GM18907 (cell line): ENCODE measurements around the gene JHY.

Experiments
- ATAC-seq: cut with Tn5 transposase; IDR thresholded peaks from one replicate; pipeline ENCODE4 v1.9.1; 2021; ENCODE audit warnings: mild to moderate bottlenecking, moderate library complexity; ENCODE audit not compliant: unreplicated experiment

Gene JHY

GRCh38 chr11:122938557-122938956, 56.0 kb downstream of the JHY start:
- ATAC-seq = no peak

- no peak for ATAC-seq
Observed at GRCh38 chr11:122951211-122951610, 68.7 kb downstream of the JHY start.

DNA sequence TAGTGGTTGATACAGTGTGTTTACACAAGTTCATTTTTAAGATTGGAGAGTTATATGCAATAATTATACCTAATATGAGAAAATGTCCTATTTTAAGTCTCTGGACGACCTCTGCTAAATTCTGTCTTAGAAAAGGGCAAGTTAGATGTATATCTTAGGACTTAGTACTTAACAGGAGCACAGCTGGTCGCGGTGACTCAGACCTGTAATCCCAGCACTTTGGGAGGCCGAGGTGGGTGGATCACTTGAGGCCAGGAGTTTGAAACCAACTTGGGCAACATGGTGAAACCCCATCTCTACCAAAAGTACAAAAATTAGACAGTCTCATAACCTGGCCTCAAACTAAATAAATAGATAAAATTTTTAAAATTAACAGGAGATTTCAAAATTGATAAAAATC, 71.9 kb downstream of the JHY start:
- ATAC-seq = no peak

DNA sequence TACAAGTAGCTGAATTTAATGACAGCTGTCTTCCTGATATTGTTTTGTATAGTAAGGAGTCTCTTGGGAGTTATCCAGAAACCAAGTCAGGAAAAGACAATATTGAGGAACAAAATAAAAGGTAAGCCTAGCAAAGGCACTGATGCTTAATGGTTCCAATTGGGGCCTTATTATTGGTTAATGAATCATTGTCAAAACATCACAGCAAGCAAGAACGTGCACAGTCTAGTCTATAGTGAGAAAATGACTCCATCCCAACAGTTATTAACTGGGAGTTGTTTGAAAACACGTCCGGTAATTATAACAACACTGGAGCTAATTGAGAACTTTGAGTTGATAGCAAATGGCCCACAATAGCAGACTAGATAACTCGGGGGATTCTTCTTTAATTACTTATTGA, 81.4 kb downstream of the JHY start:
- ATAC-seq = no peak

DNA sequence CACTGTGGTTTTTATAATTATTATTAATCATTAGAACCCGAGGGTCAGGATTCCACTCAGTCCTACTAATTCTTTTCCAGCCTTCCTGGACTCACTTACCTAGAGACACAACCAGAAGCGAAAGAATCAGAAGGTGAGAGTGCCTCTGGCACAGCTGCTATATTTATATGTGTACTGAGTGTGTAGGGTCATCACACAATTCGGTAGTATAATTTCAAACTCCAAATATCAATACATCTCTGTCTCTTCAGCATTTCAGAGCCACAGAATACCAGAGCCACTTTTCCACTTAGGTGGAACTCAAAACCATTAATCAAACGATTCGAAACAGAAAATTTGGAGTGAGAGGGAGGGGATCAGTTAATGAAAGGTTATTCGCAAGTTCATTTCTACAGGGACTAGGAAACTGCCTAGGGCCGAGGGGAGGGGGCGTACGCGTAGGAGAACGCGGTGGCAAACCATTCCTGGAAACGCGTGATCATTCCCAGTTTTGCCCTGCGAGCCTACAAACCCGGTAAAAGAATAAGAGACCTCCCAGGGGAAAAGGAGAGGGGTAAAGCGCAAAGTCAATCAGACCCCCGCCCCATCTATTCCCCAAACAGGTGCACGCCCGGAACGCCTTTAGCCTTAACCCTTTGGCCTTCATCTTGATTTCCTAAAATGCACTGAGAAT, 93.6 kb downstream of the JHY start:
- ATAC-seq = no peak

GRCh38 chr11:122976734-122977469, 94.3 kb downstream of the JHY start:
- ATAC-seq = no peak

DNA sequence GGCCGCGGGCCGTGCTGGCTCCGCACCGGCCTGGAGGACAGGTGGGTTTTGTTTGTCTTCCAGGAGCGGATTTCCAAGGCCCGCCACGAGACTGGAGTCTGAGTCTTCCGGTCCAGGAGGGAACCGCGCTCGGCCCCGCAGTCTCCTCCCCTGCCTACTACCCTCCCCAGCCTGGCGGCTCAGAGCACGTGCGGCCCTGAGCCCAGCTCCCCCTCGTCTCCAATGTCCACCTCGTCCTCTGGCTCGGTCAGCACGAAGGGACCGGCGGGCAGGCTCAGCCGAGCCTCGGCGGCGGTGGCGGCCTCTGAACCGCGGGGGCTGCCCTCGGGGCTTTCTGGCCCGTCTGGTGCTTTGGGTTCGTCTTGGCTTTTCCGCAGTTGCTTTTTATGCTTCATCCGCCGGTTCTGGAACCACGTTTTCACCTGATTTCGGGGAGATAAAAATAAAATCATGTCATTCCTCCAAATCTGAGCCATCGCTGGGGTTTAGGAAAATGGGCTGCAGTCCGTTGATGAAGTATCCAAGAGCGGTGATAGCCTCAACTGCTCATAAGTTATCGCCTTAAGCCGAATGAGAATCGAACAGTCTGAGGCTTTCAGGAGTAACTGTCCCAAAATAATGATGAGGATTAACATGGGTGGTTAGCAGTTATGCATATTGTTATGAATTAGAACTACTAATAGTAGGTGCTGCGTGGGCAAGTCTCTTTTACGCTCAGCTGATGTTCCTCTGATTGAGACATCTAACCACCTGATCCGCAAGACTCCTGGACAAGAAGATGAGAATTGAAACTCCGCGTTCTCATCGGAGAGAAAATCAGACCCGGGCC, 95.1 kb downstream of the JHY start:
- no peak for ATAC-seq

GRCh38 chr11:122978299-122978620, 95.7 kb downstream of the JHY start:
- no peak for ATAC-seq

GRCh38 chr11:122979103-122979814, 96.7 kb downstream of the JHY start:
- ATAC-seq = no peak

- no peak for ATAC-seq
Observed at GRCh38 chr11:122979815-122980595, 97.4 kb downstream of the JHY start.

- ATAC-seq = no peak
Observed at GRCh38 chr11:122981388-122982264, 99.1 kb downstream of the JHY start, which contains the start of gene BSX. Gene BSX, minus strand, starts transcription at chr11:122981834. Its CDS starts 163 bp downstream, at chr11:122981671.

GRCh38 chr11:122983438-122984185, 101.1 kb downstream of the JHY start:
- no peak for ATAC-seq

GRCh38 chr11:122984186-122985011, 101.8 kb downstream of the JHY start:
- ATAC-seq = no peak

DNA sequence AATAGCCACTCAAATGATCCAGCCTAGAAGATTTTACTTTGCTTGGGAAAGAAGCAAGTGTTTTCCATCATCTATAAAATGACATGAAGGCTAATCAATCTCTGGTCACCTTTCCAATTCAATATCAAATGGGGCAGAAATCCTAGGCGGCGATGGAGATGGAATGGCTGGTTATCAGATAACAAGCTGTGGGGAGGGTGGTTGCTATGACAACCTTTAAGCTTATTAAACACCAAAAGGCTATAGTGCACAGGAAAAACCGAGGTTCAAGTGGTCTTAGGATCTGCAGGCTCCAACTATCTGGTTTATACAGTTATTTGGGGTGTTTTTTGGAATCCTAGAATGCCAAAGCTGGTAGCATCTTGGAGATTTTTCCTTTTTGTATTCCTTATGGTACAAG, 113.0 kb downstream of the JHY start:
- ATAC-seq = no peak

DNA sequence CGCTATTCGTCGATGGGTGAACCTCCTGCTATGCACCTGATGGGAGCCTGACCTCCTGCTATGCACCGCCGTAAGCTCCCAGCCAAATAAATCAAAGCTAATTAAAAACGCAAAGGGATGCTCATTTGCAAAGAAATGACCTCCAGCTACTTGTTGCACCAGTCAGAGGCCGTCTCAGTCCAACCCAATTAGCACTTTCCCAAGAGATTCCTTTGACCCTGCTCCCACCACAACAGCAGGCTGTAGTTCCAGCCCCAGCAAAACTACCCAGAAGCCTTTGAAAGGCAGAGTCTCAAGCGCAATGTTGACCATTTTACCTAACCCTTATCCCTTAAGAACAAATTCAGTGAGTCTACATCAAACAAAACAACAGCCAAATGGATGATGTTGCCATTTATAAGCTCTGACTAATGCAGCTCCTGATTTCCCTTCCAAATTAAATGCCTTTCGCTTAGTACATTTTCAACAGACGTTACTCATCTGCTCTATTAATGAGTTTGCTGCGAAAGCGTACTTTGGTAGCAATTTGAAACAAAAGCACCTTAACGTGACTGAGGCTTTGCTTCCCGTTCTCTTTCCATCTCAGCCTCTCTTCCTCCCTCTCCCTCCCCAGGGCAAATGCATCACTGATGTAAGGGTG, 116.3 kb downstream of the JHY start:
- ATAC-seq = no peak

DNA sequence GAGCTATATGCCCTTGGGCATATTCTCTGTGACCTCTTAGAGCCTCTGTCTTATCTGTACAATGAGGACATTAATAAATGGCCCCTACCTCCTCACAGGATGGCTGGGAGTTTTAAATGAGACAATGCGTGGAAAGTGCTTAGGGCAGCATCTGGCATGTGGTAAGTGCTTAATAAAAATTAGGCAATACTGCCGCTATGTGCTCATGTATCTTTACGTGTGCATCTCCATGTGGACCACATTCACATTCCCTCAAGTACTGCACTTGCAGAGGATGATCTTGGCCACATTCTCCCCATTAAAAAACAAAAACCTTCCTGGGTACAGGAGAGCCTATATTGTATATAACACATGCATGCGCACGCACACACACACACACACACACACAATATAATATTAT, 118.2 kb downstream of the JHY start:
- ATAC-seq = no peak

GRCh38 chr11:123006860-123007542, 124.4 kb downstream of the JHY start:
- ATAC-seq = no peak
